Neural cell (in vitro differentiated cells): Measurements from ENCODE around the gene PTCH1. TPM values are rescaled to one million over a fixed set of nuclear protein-coding genes. Genes with fewer than 3 reads are reported as not detected.

Experiments used
- H2AFZ ChIP-seq: fragments of 200-600, 300-800 bp; sonication (generic), shearing (Covaris generic); 2 replicates; pipeline ENCODE4 v1.6.0; 2014; ENCODE audit warnings: low read depth, mild to moderate bottlenecking, antibody characterized with exemption, low read length, moderate library complexity
- H3F3A ChIP-seq: fragments of 200-600 bp; shearing (Covaris generic); 2 replicates; pipeline ENCODE4 v1.6.1; 2016; ENCODE audit warnings: mild to moderate bottlenecking, moderate library complexity, mixed read lengths, antibody characterized with exemption, low read length; ENCODE audit not compliant: insufficient read depth, poor library complexity, severe bottlenecking
- H3K27ac ChIP-seq: fragments of 200-600, 300-800 bp; sonication (generic), shearing (Covaris generic); 2 replicates; pipeline ENCODE4 v1.5.1; 2014; ENCODE audit warnings: mild to moderate bottlenecking, low read length, moderate library complexity
- H3K27me3 ChIP-seq: fragments of 300-800, 200-600 bp; sonication (generic), shearing (Covaris generic); 2 replicates; pipeline ENCODE4 v1.6.0; 2014; ENCODE audit warnings: mild to moderate bottlenecking, low read depth, low read length, moderate library complexity; ENCODE audit not compliant: insufficient read depth
- H3K36me3 ChIP-seq: fragments of 300-800, 200-600 bp; sonication (generic), shearing (Covaris generic); 2 replicates; pipeline ENCODE4 v1.5.1; 2014; ENCODE audit warnings: mild to moderate bottlenecking, antibody characterized with exemption, low read length, moderate library complexity; ENCODE audit not compliant: insufficient read depth
- H3K4me2 ChIP-seq: fragments of 300-800, 200-600 bp; sonication (generic), shearing (Covaris generic); 2 replicates; pipeline ENCODE4 v1.6.0; 2014; ENCODE audit warnings: mild to moderate bottlenecking, low read length
- H3K4me3 ChIP-seq: fragments of 300-800, 200-600 bp; sonication (generic), shearing (Covaris generic); 2 replicates; pipeline ENCODE4 v1.5.1; 2014; ENCODE audit warnings: mild to moderate bottlenecking, low read length, moderate library complexity
- H3K79me2 ChIP-seq: fragments of 200-600 bp; shearing (Covaris generic); replicated peaks from 2 replicates; pipeline ENCODE4 v1.6.0; 2014; ENCODE audit warnings: mild to moderate bottlenecking, low read length, moderate library complexity; ENCODE audit not compliant: insufficient read depth
- H3K9ac ChIP-seq: fragments of 300-800, 200-600 bp; sonication (generic), shearing (Covaris generic); 2 replicates; pipeline ENCODE4 v1.6.1; 2016; ENCODE audit warnings: mild to moderate bottlenecking, low read length, mixed read lengths
- H3K9me2 ChIP-seq: fragments of 200-600 bp; shearing (Covaris generic); 2 replicates; pipeline ENCODE4 v1.6.1; 2016; ENCODE audit warnings: mild to moderate bottlenecking, low read length, mixed read lengths; ENCODE audit not compliant: insufficient read depth
- H3K9me3 ChIP-seq: fragments of 200-600, 300-800 bp; sonication (generic), shearing (Covaris generic); 2 replicates; pipeline ENCODE4 v1.6.1; 2016; ENCODE audit warnings: mild to moderate bottlenecking, mixed run types, low read length, moderate library complexity, mixed read lengths
- H4K20me1 ChIP-seq: fragments of 200-600 bp; shearing (Covaris generic); 2 replicates; pipeline ENCODE4 v1.6.1; 2016; ENCODE audit warnings: mild to moderate bottlenecking, mixed run types; ENCODE audit not compliant: insufficient read depth
- CTCF ChIP-seq: fragments of 450-650 bp; IDR thresholded peaks from 2 replicates; pipeline ENCODE4 v1.5.1; 2014; ENCODE audit warnings: antibody characterized with exemption, mild to moderate bottlenecking, moderate library complexity; ENCODE audit not compliant: poor library complexity, severe bottlenecking
- EP300 ChIP-seq: fragments of 450-650 bp; conservative IDR thresholded peaks from 2 replicates; pipeline ENCODE4 v1.6.1; 2014; ENCODE audit warnings: antibody characterized with exemption, mild to moderate bottlenecking, moderate library complexity; ENCODE audit not compliant: poor library complexity, severe bottlenecking
- EZH2 ChIP-seq: fragments of 200-600, 300-800 bp; shearing (Covaris generic), sonication (generic); IDR thresholded peaks from 2 replicates; pipeline ENCODE4 v1.6.1; 2014; ENCODE audit warnings: antibody characterized with exemption, low read length, borderline replicate concordance, mild to moderate bottlenecking; ENCODE audit not compliant: insufficient read depth, poor library complexity, severe bottlenecking
- MXI1 ChIP-seq: fragments of 450-650 bp; conservative IDR thresholded peaks from 2 replicates; pipeline ENCODE4 v1.6.1; 2014; ENCODE audit warnings: antibody characterized with exemption, mild to moderate bottlenecking; ENCODE audit not compliant: poor library complexity, severe bottlenecking
- RAD21 ChIP-seq: fragments of 450-650 bp; conservative IDR thresholded peaks from 2 replicates; pipeline ENCODE4 v1.6.1; 2014; ENCODE audit warnings: antibody characterized with exemption, mild to moderate bottlenecking, moderate library complexity
- REST ChIP-seq: IDR thresholded peaks from 2 replicates; pipeline ENCODE4 v1.6.1; 2012; ENCODE audit warnings: borderline replicate concordance
- SMC3 ChIP-seq: fragments of 450-650 bp; conservative IDR thresholded peaks from 2 replicates; pipeline ENCODE4 v1.6.1; 2014; ENCODE audit warnings: antibody characterized with exemption, mild to moderate bottlenecking, moderate library complexity; ENCODE audit not compliant: poor library complexity
- polyA plus RNA-seq: library from polyadenylated mRNA; depleted of rRNA; stranded (reverse); fragments of >200 nt; gene quantifications from 2 replicates; pipeline ENCODE4 v1.2.3, GENCODE V29; 2014

The PTCH1 gene
- polyA plus RNA-seq, 1 donor from 2014 or later: 15.6 TPM

- peak overlapping the region; percentile 79 for H3K27ac ChIP-seq
- H3K36me3 ChIP-seq: peaks cover 5% of the 10 kb centered on the region
- H3K9me2 ChIP-seq: no peaks in the 10 kb centered on the region
- no peaks in the 10 kb centered on the region for H3K9me3 ChIP-seq
- peak overlapping the region; percentile 64 for H3K4me2 ChIP-seq
- H3K4me3 ChIP-seq: peak overlapping the region; percentile 60
- H3F3A ChIP-seq: no peaks in the 10 kb centered on the region
- no peaks in the 10 kb centered on the region for H3K27me3 ChIP-seq
- peaks cover 98% of the 10 kb centered on the region for H3K79me2 ChIP-seq
- H2AFZ ChIP-seq: no peak overlapping the region
- peak overlapping the region; percentile 64 for H3K9ac ChIP-seq
- no peak for TF ChIP-seq EZH2
- TF ChIP-seq RAD21: peak; percentile 12
- no peak for TF ChIP-seq REST
- no peak for TF ChIP-seq CTCF
- peak; percentile 12 for TF ChIP-seq EP300
- TF ChIP-seq SMC3: peak; percentile 19
- H4K20me1 ChIP-seq: no peaks in the 10 kb centered on the region
Observed at GRCh38 chr9:95495961-95496360, 20.8 kb downstream of the PTCH1 start.

GRCh38 chr9:95495529-95495928 is 21.2 kb downstream of the PTCH1 start:
- H4K20me1 ChIP-seq: no peaks in the 10 kb centered on the region
- no peak overlapping the region for H2AFZ ChIP-seq
- peaks cover 5% of the 10 kb centered on the region for H3K36me3 ChIP-seq
- H3F3A ChIP-seq: no peaks in the 10 kb centered on the region
- no peaks in the 10 kb centered on the region for H3K9me3 ChIP-seq
- H3K79me2 ChIP-seq: peaks cover 98% of the 10 kb centered on the region
- H3K4me2 ChIP-seq: peak overlapping the region; percentile 64
- TF ChIP-seq RAD21 (no peak), CTCF (no peak), EP300 (no peak), REST (no peak), SMC3 (no peak), MXI1 (no peak)
- peak overlapping the region; percentile 79 for H3K27ac ChIP-seq
- H3K9me2 ChIP-seq: no peaks in the 10 kb centered on the region
- no peaks in the 10 kb centered on the region for H3K27me3 ChIP-seq
- peak overlapping the region; percentile 60 for H3K4me3 ChIP-seq
- peak overlapping the region; percentile 64 for H3K9ac ChIP-seq
